Right cardiac atrium (tissue), 5 donors: ENCODE data around the gene INAFM2. TPM values are rescaled to one million over a fixed set of nuclear protein-coding genes. Genes with fewer than 3 reads are reported as not detected.
A peak's percentile ranks its signal among the peaks of the same experiment; 100 is the strongest.

Experiments used
- ATAC-seq, 2 donors: fragments of 200-7000 bp; cut with Tn5 transposase; one replicate each; pipeline versions ENCODE4 v1.8.0 to v1.9.1; 2020; ENCODE audit warnings: moderate library complexity in 2 of 2, mild to moderate bottlenecking in 1 of 2
- DNase-seq, 3 donors: peaks; one replicate each; pipeline ENCODE4 v3.0.0-alpha.2; 2020
- H3K27ac ChIP-seq: one replicate; pipeline ENCODE4 v1.5.1; 2013; ENCODE audit warnings: mild to moderate bottlenecking, low read length, control low read depth, moderate library complexity
- H3K27me3 ChIP-seq: one replicate; pipeline ENCODE4 v1.6.1; 2013; ENCODE audit not compliant: control insufficient read depth, insufficient read depth
- H3K4me1 ChIP-seq: one replicate; pipeline ENCODE4 v1.6.1; 2013; ENCODE audit warnings: low read length; ENCODE audit not compliant: control insufficient read depth, insufficient read depth
- H3K4me3 ChIP-seq: one replicate; pipeline ENCODE4 v1.5.1; 2013; ENCODE audit warnings: low read length, control low read depth
- H3K9me3 ChIP-seq: one replicate; pipeline ENCODE4 v1.6.1; 2013; ENCODE audit warnings: low read length; ENCODE audit not compliant: control insufficient read depth
- WGBS: extraction: QIAGEN DNeasy Blood & Tissue Kit; methylation state at CpG from one replicate; pipeline ENCODE4 v1.1.7; 2013; 5-methylcytosine and 5-hydroxymethylcytosine counted together
- intact Hi-C, 4 donors: fragments of 100-400 bp; cut with DNase I; formaldehyde crosslinking; loops; one replicate each; pipeline versions ENCODE4 v1.11.0 to v1.14.0; 2022 to 2023
- polyA plus RNA-seq: library from polyadenylated mRNA; stranded (reverse); fragments of 200-250 nt; gene quantifications from one replicate; pipeline ENCODE4 v1.2.3, GENCODE V29; 2013
- total RNA-seq, 4 donors: library from RNA; stranded (reverse); fragmentation: NEBNext Ultra II Directional; extraction: Animal tissue kit (Norgen Biotek cat#: 25700); gene quantifications; one replicate each; pipeline ENCODE4 v1.2.1, GENCODE V29; 2021
- donor health status: healthy with polysubstance abuse.
- donor health status: DM: no; HTN: yes; CAD: no.
- donor health status: DM: no; HTN: no; CAD: no.
- donor health status: DM: no; HTN: yes; CAD: no; lungs with severe emphysema.
- donor health status: DM: yes; HTN: yes; CAD: no.

The INAFM2 gene
- total and polyA plus RNA-seq, 5 donors, result 47.3 to 115 (median 72.8) TPM

DNA sequence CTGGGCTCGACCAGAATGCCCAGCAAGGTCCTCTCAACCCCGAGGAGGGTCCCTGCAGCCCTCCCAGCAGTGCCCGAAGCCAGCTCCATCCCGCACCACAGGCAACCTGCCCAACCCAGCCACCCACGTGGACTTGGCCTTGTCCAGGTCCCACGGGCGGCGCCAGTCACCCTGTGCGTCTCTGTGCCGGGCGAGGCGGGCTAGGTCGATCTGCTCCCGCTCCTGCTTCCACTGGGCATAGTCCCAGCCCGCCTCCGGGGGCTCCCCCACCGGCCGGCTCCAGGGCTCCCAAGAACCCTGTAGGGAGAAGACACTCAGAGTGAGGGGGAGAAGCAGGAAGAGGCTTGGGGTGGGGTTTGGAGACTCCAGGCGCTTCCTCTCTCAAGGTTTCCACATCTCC is 14.1 kb downstream of the INAFM2 start:
- intact Hi-C loops, result no loop called here
- H3K9me3 ChIP-seq, result no peaks in the 10 kb centered on the region
- H3K27ac ChIP-seq, result peak overlapping the region; percentile 5
- 52% methylated on average over 19 of the region's 19 CpGs for WGBS
- no peak overlapping the region for H3K4me3 ChIP-seq
- DNase-seq (peak in 2 of 3 donors; percentile 68 to 76), ATAC-seq (no peak)
- H3K4me1 ChIP-seq, result peaks cover 21% of the 10 kb centered on the region
- H3K27me3 ChIP-seq, result no peaks in the 10 kb centered on the region

DNA sequence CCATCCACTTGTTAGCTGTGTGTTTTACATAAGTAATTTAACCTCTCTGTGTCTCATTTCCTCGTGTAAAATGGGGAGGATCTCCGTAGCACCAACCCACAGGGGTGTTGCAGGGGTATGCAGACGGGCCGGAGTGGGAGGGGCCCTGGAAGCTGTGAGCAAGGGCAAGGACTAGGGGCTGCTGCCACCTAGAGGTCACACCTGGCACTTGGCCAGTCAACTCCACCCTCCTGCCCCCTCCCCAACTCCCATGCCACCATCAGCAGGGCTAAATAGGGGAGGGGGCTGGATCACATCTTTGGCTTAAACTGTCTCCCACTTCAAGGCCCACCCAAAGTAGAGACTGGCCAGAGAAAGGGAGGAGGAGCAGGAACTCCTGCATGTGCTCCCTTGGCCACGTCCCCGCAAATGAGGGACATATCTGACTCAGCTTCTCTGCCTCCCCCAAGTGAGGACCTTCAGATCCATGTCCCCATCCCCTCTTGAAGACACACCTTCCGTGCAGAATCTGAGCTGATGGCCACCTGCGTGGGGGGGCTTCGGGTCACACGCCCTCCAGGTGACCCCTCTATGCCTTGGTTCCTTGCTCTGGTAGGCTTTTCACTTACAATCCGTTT is 14.7 kb downstream of the INAFM2 start:
- intact Hi-C loops, result no loop called here
- peaks cover 23% of the 10 kb centered on the region for H3K4me1 ChIP-seq
- H3K9me3 ChIP-seq, result no peaks in the 10 kb centered on the region
- peak overlapping the region; percentile 92 for H3K27ac ChIP-seq
- peak; percentile 6 to 31 for ATAC-seq
- no peak overlapping the region for H3K4me3 ChIP-seq
- no peaks in the 10 kb centered on the region for H3K27me3 ChIP-seq
- DNase-seq, result peak; percentile 82 to 92 (median 91)
- WGBS, result 36% methylated on average over 11 of the region's 11 CpGs

DNA sequence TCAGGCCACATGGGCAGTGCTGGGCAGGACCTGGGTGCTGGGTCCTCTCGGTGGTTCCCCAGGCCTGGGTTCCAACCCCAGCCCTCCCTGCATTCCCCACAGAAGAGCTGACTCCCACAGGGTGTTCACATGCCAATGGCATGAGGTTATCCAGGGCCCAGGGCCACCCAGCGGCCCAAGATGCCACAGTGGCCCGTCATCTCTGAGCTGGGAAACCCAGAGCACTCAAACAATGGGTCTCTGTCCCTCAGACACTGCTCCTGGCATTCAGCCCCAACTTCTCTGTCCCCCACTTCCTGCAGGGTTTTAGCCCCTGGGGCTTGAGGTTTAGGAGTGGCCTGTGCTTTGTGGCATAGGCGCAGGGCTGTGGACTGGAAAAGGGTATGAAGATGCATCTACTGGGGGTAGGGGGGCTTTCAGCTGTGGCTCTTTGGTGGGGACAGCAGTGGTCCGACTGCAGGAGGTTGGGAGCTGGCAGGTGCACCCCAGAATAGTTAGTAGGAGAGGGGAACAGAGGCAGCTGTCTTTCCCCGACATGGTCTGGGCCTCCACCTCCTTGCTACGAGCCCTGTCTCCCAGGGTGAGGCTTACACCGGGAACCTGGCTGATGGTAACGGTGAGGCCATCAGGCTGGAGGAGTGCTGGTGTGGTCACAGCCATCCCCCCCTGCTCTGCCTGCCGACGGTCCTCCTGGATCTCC is 15.6 kb downstream of the INAFM2 start:
- Histone ChIP-seq H3K27ac (peak overlapping the region; percentile 92), H3K27me3 (no peaks in the 10 kb centered on the region), H3K4me1 (peaks cover 24% of the 10 kb centered on the region), H3K9me3 (no peaks in the 10 kb centered on the region), H3K4me3 (peak overlapping the region; percentile 35)
- intact Hi-C loops, result no loop called here
- peak; percentile 1 to 11 for ATAC-seq
- WGBS, result 59% methylated on average over 11 of the region's 11 CpGs
- peak; percentile 47 to 72 (median 64) for DNase-seq

DNA sequence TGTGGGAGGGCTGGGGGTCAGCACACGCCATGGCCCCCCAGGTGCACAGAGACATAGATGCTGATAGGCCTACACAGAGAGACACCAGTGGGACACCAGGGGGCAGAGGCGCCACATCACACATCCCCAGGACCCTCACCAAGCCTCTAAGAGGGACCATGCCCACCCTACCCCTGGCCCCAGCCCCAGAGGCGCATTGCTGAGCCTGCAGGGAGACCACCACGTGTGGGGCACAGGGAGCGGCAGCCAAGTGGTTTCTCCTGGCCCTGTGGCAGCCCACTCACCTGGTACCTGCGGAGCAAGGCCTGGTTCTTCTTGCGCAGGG is 16.1 kb downstream of the INAFM2 start:
- WGBS, result 61% methylated on average over 7 of the region's 7 CpGs
- DNase-seq, result peak in 2 of 3 donors; percentile 60 to 75
- Histone ChIP-seq H3K4me1 (peaks cover 22% of the 10 kb centered on the region), H3K4me3 (peak overlapping the region; percentile 35), H3K9me3 (no peaks in the 10 kb centered on the region), H3K27me3 (no peaks in the 10 kb centered on the region), H3K27ac (peak overlapping the region; percentile 92)
- no peak for ATAC-seq
- intact Hi-C loops, result no loop called here

DNA sequence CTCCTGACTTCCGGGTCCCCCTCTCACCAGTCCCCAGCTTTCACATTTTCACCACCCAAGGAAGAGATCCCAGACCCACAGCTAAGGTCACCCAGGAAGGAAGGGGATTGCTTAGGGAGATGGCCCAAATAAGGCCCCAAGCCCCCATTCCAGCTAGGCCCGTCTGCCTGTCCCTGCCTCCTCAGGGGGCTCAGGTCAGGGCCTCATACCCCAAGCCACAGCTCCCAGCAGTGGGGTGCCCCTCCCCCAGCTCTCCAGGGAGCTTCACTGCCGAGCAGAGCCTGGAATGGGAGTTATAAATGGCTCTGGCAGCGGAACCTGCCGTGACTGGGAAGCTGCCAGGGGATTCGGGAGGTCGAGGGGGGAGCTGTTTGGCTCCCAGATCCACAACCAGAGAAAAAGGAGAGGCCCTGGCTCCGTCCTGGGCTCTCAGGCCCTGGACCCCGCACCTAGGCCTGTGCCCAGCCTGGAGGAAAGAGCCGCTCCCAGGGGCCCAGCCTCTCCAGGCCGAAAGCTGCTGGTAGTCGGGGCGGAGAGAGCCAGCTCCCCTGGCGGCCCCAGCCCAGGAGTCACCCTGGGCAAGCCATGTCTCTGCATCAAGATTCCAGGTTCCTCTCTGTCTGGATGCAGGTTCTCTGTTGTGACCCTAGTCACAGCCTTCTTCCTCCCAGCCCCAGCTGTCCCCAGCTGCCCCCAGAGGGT is 16.7 kb downstream of the INAFM2 start:
- peak; percentile 85 to 95 (median 95) for DNase-seq
- Histone ChIP-seq H3K27ac (peak overlapping the region; percentile 92), H3K4me3 (peak overlapping the region; percentile 35), H3K4me1 (peaks cover 19% of the 10 kb centered on the region), H3K9me3 (no peaks in the 10 kb centered on the region), H3K27me3 (no peaks in the 10 kb centered on the region)
- WGBS, result 15% methylated on average over 14 of the region's 14 CpGs
- peak; percentile 59 to 65 for ATAC-seq
- intact Hi-C loops, result loop anchor here in 1 of 4 donors (5.0 kb wide), 1 partner anchor 82 kb away; no protein-coding TSS in a partner anchor

DNA sequence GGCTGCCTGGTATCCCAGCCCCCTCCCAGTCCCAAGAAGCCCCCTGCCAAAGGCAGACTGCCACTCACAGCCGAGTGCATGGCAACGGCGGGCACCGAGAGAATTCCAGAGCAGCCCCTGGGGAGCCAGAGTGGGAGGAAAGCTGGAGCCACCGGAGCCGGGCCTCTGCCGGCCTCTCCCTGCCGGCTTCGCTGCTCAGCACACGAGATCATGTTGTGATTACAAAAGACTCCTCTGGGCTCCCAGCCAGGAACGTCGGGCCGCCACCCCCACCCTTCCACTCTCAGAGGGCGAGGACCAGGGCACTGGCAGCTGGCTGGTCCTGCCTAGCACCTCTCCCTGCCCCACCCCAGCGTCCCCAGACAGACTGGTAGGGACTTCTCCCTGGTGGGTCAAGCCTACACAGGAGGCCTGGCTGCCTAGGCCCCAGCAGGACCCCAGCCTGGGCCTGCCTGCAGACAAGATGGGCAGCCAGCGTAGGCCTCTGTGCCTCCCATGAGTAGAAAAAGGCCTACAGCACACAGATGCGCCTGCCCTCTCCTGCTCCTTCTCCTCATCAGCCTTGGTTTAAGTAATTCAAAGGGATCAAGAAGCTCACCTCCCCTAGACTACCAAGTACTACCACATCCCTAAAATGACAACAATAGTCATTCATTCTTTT is 17.4 kb downstream of the INAFM2 start, which contains the start of gene CCDC9B:
CCDC9B (minus strand) TSS at position 200 of the 661 bp plus-strand sequence; CDS start at position 80, 120 bp downstream.
- Histone ChIP-seq H3K4me1 (peaks cover 19% of the 10 kb centered on the region), H3K27ac (peak within 1 kb of the TSS; percentile 92), H3K4me3 (peak within 1 kb of the TSS; percentile 35), H3K9me3 (no peaks in the 10 kb centered on the region), H3K27me3 (no peaks in the 10 kb centered on the region)
- DNase-seq, result peak; percentile 90 to 96 (median 95)
- 15% methylated on average over 17 of the region's 17 CpGs for WGBS
- intact Hi-C loops, result loop anchor here in 1 of 4 donors (5.0 kb wide), 1 partner anchor 81 kb away; no protein-coding TSS in a partner anchor
- peak; percentile 80 for ATAC-seq

DNA sequence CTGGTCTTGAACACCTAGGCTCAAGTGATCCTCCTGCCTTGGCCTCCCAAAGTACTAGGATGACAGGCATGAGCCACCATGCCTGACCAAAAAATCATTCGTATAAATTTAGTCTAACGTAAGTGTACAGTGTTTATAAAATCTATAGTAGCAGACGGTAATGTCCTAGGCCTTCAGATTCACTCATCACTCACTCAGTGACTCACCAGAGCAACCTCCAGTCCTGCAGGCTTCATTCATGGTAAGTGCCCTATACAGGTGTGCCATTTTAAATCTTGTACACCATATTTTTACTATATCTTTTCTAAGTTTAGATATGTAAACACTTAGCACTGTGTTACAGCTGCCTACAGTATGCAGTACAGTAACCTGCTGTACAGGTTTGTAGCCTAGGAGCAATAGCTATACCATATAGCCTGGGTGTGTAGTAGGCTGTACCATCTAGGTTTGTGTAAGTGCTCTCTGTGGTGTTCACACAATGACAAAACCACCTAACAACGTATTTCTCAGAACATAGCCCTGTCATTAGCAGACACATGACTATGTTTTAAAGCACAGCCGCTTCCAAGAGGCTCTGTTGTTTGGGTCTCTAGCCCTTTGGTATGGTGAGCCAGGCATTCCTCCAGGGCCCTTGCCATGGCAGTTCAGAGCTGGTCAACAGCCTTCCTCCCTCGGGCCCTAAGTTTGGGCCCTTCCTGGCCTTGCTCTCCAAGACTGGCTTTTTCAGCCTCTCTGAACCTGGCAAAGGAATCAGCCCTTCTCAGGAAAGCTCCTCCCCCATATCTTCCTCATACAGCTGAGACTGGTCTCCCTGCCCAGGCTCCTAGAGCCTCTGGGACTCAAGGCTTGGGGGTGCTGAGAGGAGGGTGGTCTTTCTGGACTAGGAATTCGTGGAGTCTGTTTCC is 19.2 kb downstream of the INAFM2 start:
- WGBS, result 72% methylated on average over 7 of the region's 7 CpGs
- intact Hi-C loops, result loop anchor here in 1 of 4 donors (5.0 kb wide), 1 partner anchor 80 kb away; no protein-coding TSS in a partner anchor
- ATAC-seq (no peak), DNase-seq (no peak)
- Histone ChIP-seq H3K4me3 (no peak overlapping the region), H3K4me1 (peaks cover 16% of the 10 kb centered on the region), H3K27me3 (no peaks in the 10 kb centered on the region), H3K9me3 (no peaks in the 10 kb centered on the region), H3K27ac (peak overlapping the region; percentile 38)

DNA sequence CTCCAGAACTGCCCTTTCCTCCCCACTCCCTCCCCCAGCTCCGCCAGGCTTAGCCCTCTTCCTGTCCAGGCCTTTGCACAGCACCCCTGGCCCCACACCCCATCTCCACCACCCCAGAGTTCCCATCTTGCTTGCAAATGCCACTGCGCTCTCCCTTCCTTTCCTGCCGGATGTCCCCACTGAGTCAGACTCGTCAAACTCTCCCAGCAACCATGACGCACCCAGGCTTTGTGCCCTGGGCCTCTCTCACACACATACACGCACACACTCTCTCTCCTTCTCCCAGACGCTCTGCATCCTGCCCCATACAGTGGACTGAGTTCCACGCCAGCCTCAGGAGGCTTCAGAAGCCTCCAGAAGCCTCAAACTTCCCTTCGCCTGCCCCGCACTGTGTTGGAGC is 20.0 kb downstream of the INAFM2 start:
- WGBS, result 56% methylated on average over 10 of the region's 10 CpGs
- ATAC-seq, result peak in 1 of 2 donors; percentile 54
- H3K27me3 ChIP-seq, result no peaks in the 10 kb centered on the region
- intact Hi-C loops, result loop anchor here in 1 of 4 donors (5.0 kb wide), 1 partner anchor 79 kb away; no protein-coding TSS in a partner anchor
- no peaks in the 10 kb centered on the region for H3K9me3 ChIP-seq
- H3K4me1 ChIP-seq, result peaks cover 12% of the 10 kb centered on the region
- no peak overlapping the region for H3K4me3 ChIP-seq
- H3K27ac ChIP-seq, result peak overlapping the region; percentile 38
- DNase-seq, result peak; percentile 62 to 68 (median 66)

DNA sequence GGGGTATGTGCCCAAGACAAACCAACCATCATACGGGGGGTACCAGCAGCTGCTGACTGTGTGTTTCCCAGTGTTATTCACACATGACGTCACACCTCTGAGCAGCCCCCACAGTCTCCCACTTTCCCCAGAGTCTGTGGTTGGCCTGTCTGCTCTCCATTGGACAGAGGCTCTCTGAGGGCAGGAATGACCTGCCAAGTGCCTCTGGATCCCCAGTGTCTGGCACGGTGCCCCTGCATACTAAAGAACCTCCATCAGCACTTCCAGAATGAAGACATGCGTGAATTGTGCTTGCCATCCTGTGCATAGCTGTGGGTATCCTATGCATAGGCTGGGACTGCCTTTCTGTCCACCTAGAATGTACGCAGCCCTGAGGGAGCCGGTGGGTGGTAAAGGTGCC is 20.7 kb downstream of the INAFM2 start:
- intact Hi-C loops, result loop anchor here in 1 of 4 donors (5.0 kb wide), 1 partner anchor 78 kb away; no protein-coding TSS in a partner anchor

More for the DNA sequence above, 20.7 kb downstream of the INAFM2 start:
- no peak for ATAC-seq
- no peaks in the 10 kb centered on the region for H3K27me3 ChIP-seq
- H3K4me1 ChIP-seq, result peaks cover 10% of the 10 kb centered on the region
- H3K4me3 ChIP-seq, result no peak overlapping the region
- 44% methylated on average over 6 of the region's 6 CpGs for WGBS
- H3K9me3 ChIP-seq, result no peaks in the 10 kb centered on the region
- H3K27ac ChIP-seq, result no peak overlapping the region
- DNase-seq, result no peak
